Measurements from ENCODE around the gene JAM2.
"Not testable (repeated sequence)": the region's sequence is repeated elsewhere in the genome, so short reads cannot be mapped to it uniquely, and the experiment has no call there.

The JAM2 gene

DNA sequence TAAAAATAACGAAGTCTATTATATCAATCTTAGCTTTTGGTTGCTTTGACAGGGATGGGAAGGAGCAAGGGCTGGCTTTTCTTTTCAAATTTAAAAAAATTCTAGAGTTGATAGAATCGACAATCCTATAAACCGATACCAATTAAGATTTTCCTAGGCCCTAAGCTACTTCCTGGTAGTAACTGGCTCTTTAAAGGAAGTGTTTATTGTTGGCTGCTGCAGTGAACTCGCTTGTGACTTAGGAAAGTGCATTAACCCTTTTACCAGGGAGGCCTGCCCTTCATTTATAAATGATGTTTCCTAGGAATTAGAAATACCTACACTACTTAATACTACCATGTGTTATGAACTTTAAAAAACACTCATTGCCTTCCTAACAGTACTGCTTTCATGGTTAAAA, 62.5 kb downstream of the JAM2 start:
- DNase-seq (ENCODE audit: low read depth), result no peak
- no peak overlapping the region for H3K4me3 ChIP-seq (ENCODE audit: low read depth, low read length)

DNA sequence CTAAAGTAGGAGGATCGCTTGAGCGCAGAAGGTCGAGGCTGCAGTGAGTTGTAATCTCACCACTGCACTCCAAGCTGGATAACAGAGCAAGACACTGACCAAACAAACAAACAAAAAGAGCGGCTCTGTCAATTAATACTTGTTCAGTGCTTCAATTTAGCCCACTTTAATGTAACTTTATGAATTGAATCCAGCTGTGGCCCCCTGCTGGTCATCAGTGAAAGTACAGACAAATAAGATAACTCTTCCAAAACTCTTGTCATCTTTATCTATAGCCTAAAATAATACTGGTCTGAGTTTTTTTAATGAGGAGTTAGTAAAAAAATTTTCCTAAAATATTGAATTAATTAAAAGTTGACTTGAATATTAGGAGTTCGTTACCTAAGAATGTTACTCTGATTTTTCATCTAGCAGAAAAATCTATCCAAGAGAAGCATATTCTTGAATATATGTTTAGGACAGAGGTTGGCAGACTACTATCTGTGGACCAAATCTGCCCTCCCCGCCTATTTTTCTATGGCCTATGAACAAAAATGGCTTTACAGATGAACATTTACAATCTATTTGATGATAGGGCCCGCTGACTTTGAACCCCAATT, 69.5 kb downstream of the JAM2 start:
- H3K4me3 ChIP-seq (ENCODE audit: low read depth, low read length), result no peak overlapping the region
- peak; percentile 4 for DNase-seq (ENCODE audit: low read depth)

DNA sequence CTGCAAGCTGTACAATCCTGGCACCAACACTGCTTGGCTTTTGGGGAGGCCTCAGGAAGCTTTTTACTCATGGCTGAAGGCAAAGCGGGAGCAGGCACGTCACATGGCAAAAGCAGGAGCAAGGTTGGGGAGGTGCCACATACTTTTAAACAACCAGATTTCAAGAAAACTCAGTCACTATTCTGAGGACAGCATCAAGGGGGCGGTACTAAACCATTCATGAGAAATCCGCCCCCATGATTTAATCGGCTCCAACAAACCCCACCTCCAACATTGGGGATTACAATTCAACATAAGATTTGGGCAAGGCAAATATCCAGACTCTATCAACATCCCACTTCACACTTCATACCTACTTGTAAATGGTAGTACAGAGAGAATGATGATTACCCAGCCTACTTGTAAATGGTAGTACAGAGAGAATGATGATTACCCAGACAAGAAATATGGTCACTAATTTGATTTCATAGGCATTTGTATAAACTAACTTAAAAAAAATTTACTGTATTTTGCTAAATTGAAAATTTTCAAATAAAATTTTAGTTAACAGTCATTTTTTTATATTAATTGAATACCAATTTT, 70.7 kb downstream of the JAM2 start:
- no peak overlapping the region for H3K4me3 ChIP-seq (ENCODE audit: low read depth, low read length)
- no peak for DNase-seq (ENCODE audit: low read depth)

DNA sequence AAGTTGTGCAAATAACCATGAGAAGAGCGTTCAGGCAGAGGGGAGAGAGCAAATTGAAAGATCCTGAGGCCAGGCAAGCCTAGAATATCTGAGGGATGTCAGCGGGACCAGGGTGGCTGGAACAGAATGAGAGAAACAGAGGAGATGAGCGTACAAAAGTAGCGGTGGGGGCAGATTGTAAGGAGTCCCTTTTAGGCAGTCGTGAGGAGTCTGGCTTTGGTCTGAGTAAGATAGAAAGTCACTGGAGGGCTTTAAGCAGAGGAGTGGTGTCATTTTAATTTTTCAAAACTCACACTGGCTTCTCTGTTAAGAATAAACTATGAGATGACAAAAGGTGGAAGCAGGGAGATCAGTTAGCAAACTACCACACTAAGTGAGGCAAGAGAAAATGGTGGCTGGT, 71.5 kb downstream of the JAM2 start:
- DNase-seq (ENCODE audit: low read depth), result no peak
- H3K4me3 ChIP-seq (ENCODE audit: low read depth, low read length), result no peak overlapping the region

DNA sequence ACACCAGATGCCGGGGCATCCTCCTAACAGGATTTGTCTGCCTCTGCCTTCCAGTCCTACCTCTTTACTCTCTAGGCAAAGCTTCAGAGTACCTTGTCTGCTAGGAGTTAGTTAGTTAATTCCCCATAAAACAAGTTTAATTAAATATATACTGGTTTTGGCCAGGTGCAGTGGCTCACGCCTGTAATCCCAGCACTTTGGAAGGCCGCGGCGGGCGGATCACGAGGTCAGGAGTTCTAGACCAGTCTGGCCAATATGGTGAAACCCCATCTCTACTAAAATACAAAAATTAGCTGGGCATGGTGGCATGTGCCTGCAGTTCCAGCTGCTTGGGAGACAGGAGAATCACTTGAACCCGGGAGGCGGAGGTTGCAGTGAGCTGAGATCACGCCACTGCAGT, 75.0 kb downstream of the JAM2 start:
- not testable (repeated sequence) for H3K4me3 ChIP-seq (ENCODE audit: low read depth, low read length); DNase-seq (ENCODE audit: low read depth)

DNA sequence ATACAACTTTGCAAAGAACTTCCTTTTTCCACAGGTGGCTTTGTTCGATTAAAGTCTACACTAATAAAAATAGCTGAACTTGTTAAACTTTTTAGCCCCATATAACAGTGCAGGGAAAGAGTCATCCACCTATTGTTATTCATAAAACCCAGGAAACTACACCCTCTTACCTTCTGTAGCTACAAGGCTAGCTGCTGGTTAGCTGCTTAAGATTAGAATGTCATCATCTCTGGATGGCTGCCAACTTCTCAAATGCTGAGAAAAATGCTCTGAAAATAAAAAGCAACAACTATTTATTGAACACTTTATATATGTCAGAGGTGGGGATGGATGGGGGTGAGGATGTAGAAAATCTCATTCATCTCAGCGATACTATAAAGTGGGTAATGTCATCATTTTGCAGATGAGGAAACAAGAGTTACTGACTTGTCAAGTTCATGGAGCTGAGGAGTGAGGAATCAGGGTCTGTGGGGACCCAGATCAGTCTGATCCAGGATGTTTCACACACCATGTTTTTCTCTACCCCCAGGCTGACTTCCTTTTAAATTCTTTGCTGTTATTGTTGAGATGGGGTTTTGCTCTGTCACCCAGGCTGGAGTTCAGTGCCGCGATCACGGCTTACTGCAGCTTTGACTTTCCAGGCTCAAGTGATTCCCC, 78.6 kb downstream of the JAM2 start:
- DNase-seq (ENCODE audit: low read depth), result no peak
- H3K4me3 ChIP-seq (ENCODE audit: low read depth, low read length), result no peak overlapping the region

DNA sequence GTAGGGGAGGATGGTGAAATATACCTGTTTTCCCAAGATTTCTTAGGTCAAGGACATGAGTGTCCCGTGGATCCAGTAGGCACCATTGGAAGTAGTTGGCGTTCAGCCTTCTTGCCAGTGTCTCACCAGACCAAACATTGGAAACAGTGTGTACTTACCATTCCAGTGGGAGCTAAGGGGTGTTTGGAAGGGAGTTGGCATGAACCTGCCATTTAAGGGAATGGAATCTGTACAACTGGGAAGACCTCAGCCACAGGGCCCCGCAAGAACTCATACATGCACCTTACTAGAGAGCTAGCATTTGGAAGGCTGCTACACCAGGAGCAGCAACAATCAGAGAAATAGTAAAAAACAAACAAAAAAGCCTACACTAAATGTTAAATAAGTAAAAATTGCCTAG, 82.9 kb downstream of the JAM2 start:
- DNase-seq (ENCODE audit: low read depth), result no peak
- no peak overlapping the region for H3K4me3 ChIP-seq (ENCODE audit: low read depth, low read length)

DNA sequence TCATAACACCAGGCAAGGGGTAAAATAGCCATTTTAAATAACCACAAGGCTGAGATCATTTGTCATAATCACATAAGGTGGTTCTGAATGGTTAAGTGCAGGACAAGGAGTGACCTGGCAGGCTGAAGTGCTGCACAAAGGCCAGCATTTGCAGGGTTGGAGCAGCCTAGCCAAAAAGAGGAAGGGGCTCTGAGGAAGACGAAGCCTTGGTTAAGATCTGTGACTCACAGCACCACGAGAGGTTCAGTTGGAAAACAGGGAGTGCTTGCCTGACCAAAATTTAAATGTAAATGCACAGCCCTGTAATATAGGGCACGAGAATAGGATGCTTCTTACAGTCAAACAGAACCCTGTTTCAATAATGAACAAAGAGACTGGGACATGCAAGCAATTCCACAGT, 83.6 kb downstream of the JAM2 start:
- no peak overlapping the region for H3K4me3 ChIP-seq (ENCODE audit: low read depth, low read length)
- no peak for DNase-seq (ENCODE audit: low read depth)

DNA sequence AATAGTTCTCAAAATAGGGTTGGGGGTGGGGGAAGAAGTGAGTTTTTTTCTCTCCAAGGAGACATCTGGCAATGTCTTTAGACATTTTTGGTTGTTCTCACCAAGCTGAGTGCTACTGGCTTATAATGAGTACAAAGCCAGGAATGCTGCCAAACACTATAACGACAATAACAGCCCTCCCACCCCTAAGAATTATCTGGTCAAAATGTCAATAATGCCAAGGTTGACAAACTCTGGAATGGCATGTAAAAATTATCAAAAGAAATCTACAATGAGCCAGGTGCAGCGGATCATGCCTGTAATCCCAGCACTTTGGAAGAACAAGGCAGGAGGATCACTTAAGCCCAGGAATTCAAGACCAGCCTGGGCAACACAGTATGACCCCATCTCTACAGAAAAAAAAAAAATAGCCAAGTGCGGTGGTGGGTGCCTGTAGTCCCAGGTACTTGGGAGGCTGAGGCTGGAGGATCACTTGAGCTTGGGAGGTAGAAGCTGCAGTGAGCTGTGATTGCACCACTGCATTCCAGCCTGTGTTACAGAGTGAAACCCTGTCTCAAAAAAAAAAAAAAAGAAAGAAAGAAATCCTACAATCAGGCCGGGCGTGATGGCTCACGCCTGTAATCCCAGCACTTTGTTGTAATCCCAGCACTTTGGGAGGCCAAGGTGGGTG, 93.2 kb downstream of the JAM2 start:
- no peak overlapping the region for H3K4me3 ChIP-seq (ENCODE audit: low read depth, low read length)
- DNase-seq (ENCODE audit: low read depth), result no peak

DNA sequence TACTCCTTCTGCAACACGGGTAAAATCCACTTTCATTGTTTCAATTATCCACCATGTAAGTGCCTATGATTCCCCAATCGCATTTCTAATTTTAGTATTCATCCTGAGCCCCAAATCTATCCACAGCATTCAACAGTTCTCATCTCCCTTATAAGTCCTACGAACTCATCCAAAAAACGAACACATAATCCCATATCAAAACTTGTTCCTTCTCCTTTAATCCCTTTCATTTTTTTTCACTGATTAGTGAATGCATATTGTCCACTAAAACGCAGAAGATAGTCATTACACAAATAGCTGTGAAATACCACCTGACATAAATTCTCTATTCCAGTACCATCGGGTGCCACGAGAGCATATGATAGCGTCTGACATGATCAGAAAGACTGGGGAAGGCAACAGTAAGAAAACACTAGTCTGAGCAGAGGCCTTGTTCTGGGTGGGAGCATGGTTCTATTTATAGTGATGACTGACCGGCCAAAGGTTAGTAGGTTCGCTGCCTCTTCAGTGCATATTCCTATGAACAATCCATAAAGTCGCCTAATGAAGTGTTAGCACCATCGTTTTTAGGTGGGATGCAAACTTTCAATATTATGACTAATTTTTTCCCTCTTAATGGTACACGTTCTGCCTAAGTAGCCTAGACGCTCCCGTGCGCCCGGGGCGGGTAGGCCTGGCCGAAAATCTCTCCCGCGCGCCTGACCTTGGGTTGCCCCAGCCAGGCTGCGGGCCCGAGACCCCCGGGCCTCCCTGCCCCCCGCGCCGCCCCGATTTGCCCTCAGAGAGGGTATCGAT, 95.0 kb downstream of the JAM2 start:
- H3K4me3 ChIP-seq (ENCODE audit: low read depth, low read length), result peak overlapping the region; percentile 69
- no peak for DNase-seq (ENCODE audit: low read depth)

DNA sequence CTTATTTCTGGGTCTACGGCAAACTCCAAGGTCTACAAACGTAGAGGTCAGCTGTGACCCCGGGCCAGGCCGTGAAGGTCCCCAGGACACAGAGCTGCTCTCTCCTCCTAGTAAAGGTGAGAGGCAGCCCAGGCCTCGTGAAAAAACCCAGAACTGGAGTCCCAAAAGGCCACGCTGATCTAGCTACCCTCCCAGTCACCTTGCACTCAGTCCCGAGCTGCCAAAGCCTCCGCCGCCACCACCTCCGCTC, 95.5 kb downstream of the JAM2 start:
- no peak for DNase-seq (ENCODE audit: low read depth)
- H3K4me3 ChIP-seq (ENCODE audit: low read depth, low read length), result peak overlapping the region; percentile 69

DNA sequence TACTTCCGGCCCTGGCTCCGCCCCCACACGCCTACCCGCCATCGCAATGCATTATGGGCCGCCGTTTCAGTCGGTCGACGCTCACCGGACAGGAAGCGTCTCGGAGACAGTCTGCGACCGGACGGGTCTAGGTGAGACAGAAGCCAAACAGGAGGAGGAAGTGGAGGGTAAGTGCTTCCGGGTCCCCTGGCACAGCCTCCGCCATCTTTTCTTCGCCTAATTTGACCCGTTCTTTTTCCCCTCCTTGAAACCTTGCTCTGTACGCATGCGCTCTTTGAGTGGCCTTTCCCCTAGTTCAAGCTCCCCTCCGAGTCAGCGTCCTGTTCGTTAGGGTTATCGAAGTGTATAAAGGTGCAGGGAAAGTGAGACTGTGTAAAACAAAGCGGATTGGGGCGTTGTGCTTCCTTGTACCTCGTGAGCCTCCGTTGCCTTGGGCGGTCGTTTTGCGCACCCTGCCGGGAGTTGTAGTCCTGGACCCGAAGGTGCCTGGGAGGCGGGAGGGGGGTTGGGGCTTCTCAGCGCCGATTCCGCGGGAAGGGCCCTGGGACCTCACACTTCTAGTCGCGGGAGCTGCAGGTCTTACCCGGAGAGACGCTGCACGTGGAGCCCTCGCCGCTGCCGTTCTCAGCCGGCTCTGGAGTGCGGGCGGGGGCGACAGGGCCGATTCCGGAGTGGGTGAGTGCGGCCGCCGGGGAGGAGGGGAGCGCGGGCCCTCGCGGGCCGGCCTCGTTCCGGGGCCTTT, 96.0 kb downstream of the JAM2 start, which contains the start of the genes ATP5PF and GABPA:
ATP5PF (minus strand) TSS at position 1 of the 742 bp plus-strand sequence. CDS start 5,110 bp downstream, outside the sequence.
GABPA (plus strand) TSS at position 69 of the 742 bp plus-strand sequence. CDS start 6,627 bp downstream, outside the sequence.
- DNase-seq (ENCODE audit: low read depth), result peak; percentile 98
- H3K4me3 ChIP-seq (ENCODE audit: low read depth, low read length), result peak within 1 kb of the TSS; percentile 69

DNA sequence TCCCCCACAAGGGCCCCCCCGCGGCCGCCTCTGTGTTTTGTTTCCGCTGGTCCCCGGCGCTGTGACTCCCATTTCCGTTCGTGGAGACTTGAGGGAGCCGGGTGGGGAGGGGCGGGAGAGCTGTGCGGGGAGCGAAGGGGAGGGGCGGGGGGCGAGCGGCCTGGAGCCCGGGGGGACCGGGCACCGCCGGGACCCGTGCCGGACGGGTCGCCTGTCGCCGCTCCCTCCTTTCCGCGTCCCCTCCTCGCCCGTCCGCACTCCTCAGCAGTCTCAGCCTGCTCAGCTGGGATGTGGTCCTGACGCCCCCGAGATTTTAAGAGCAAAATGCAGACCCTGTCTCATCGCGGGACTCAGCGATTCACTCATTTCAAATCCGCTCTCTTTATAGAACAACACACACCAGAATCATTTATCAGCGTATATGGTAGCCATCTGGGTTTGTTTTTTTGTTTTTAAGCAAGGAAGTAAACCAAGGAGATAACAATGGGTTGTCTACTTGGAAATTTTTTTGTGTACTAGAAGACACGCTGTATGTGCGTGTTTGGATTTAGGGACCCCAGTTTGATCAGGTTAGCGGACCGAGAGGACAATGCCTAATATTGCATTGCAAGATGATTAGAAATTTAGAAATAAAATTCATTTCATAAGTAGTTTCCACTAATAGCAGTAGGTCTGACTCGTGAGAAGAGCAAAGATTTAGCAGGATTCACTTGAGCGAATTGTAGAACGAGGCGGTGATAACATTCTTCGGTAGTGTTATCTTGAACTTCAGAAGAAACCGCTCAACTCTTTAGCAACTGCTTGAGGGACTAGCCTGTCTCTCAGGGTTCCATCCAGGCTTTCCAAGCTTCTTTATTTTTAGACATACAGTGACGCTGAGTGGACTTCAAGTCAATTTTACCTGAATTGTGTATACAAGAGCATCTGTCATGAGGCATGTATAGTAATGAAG, 96.9 kb downstream of the JAM2 start:
- peak; percentile 41 for DNase-seq (ENCODE audit: low read depth)
- H3K4me3 ChIP-seq (ENCODE audit: low read depth, low read length), result peak overlapping the region; percentile 69

DNA sequence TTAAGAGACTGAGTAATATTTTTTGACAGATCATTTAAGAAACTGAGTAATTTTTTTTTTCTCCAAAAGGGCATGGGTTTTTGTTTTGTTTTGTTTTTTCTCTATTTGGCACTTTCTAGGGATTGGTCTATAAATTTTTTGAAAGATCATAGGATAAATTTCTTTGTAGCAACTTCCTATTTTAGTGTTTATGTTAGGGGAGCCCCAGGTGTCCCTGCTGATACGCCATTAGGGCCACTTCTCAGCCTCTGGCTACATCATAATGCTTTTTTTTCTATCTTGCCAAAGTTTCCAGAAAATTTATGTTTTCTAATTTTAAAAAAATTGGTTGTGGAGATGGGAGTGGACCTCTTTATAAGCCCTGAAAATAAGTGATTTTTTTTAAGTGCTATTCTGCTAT, 98.4 kb downstream of the JAM2 start:
- no peak overlapping the region for H3K4me3 ChIP-seq (ENCODE audit: low read depth, low read length)
- no peak for DNase-seq (ENCODE audit: low read depth)

DNA sequence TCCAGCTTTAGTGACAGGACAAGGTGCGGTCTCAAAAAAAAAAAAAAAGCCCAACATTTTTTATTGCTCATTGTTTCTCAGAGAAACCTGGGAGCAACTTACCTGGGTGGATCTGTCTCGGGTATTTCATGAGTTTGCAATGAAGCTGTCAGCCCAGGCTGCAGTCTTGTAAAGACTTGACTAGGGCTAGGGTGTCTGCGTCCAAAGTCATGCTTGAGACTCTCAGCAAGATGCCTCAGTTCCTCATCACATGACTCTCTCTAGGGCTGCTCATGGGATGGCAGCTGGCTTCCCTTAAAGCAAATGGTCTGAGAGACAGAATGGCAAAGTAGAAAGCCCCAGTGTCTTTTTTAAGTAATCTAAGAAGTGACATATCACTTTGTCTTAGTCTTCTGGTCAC, 103.8 kb downstream of the JAM2 start:
- DNase-seq (ENCODE audit: low read depth), result no peak
- H3K4me3 ChIP-seq (ENCODE audit: low read depth, low read length), result no peak overlapping the region

DNA sequence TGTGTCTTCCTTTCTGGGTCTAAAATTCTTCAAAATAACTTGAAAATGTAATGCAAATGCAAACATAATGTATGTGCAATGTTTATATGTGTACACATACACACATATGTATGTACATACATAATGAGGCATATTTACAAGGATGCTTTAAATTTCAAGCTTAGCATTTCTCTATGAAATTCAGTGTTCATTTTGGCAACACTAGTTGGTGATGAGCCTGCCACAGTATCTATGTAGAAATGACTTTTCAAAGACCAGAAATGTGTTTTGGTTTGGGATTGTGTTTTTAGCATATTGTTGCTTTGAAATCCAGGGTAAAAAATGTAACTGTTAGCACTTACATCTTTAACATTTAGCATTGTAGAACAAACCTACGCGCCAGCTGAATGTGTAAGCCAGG, 105.8 kb downstream of the JAM2 start:
- no peak overlapping the region for H3K4me3 ChIP-seq (ENCODE audit: low read depth, low read length)
- no peak for DNase-seq (ENCODE audit: low read depth)

DNA sequence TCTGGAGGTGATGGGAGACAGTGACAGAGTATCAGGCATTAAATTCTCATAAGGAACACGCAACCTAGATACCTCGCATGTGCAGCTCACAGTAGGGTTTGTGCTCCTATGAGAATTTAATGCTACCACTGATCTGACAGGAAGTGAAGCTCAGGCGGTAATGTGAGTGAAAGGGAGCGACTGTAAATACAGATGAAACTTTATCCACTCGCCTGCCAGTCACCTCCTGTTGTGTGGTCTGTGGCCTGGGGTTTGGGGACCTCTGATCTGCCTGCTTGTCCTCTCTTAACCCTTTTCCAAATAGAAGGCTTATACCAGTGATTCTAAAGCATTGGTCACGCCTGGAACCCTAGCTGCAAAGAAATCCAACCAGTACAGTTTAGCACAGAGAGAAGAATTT, 111.0 kb downstream of the JAM2 start:
- no peak overlapping the region for H3K4me3 ChIP-seq (ENCODE audit: low read depth, low read length)
- no peak for DNase-seq (ENCODE audit: low read depth)

DNA sequence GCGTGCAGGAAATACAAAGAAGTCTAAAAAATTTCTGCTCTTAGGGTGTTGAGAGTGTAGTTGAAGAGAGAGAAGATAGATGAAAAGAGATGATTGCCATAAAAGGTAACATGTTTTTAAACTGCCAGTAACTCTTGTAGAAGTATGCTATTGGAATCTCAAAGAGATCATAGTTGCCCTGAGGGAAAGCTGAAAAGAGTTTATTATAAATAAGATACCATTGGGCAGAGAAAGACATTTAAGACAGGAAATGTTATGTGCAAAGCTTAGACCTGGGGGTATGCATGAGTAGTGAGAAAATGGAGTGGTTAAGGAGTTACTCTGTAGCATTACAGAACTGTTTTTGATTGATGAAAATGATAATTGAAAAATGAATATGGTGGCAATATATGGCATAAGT, 113.4 kb downstream of the JAM2 start:
- no peak for DNase-seq (ENCODE audit: low read depth)
- H3K4me3 ChIP-seq (ENCODE audit: low read depth, low read length), result no peak overlapping the region
